H9 (cell line): ENCODE data around the gene TAF15. TPM values are rescaled to one million over a fixed set of nuclear protein-coding genes. Genes with fewer than 3 reads are reported as not detected.

Source experiments
- DNase-seq: peaks from one replicate; pipeline ENCODE4 v3.0.0-alpha.2; 2017
- H2AFZ ChIP-seq: one replicate; pipeline ENCODE4 v1.6.1; 2013; ENCODE audit warnings: mild to moderate bottlenecking, low read length, control low read depth, moderate library complexity
- H2AK5ac ChIP-seq: 2 replicates; pipeline ENCODE4 v1.6.1; 2013; ENCODE audit warnings: low read length, control low read depth, mixed read lengths; ENCODE audit not compliant: insufficient read length
- H2BK120ac ChIP-seq: one replicate; pipeline ENCODE4 v1.6.1; 2013; ENCODE audit warnings: low read depth, mild to moderate bottlenecking, low read length, control low read depth, inconsistent platforms; ENCODE audit not compliant: poor library complexity, severe bottlenecking
- H2BK12ac ChIP-seq: 2 replicates; pipeline ENCODE4 v1.6.1; 2013; ENCODE audit warnings: low read length, control low read depth, mixed read lengths, low read depth; ENCODE audit not compliant: insufficient read length
- H2BK15ac ChIP-seq: 2 replicates; pipeline ENCODE4 v1.6.1; 2013; ENCODE audit warnings: low read depth, low read length, control low read depth
- H2BK20ac ChIP-seq: one replicate; pipeline ENCODE4 v1.6.1; 2013; ENCODE audit warnings: low read depth, mild to moderate bottlenecking, low read length, control low read depth, inconsistent platforms; ENCODE audit not compliant: poor library complexity, severe bottlenecking
- H2BK5ac ChIP-seq: 2 replicates; pipeline ENCODE4 v1.6.1; 2013; ENCODE audit warnings: low read length, control low read depth, mixed read lengths; ENCODE audit not compliant: insufficient read length
- H3K14ac ChIP-seq: 2 replicates; pipeline ENCODE4 v1.6.1; 2013; ENCODE audit warnings: low read length, control low read depth; ENCODE audit not compliant: insufficient read depth
- H3K18ac ChIP-seq: 2 replicates; pipeline ENCODE4 v1.6.1; 2013; ENCODE audit warnings: low read depth, mild to moderate bottlenecking, mixed read lengths, low read length, control low read depth; ENCODE audit not compliant: insufficient read length
- H3K23ac ChIP-seq: 2 replicates; pipeline ENCODE4 v1.6.1; 2013; ENCODE audit warnings: low read length, control low read depth, mixed read lengths, low read depth; ENCODE audit not compliant: insufficient read length
- H3K23me2 ChIP-seq: 2 replicates; pipeline ENCODE4 v1.6.1; 2013; ENCODE audit warnings: low read depth, mild to moderate bottlenecking, mixed read lengths, low read length, control low read depth; ENCODE audit not compliant: insufficient read length, poor library complexity, severe bottlenecking
- H3K27ac ChIP-seq: 2 replicates; pipeline ENCODE4 v1.5.1; 2013; ENCODE audit warnings: low read length, control low read depth, mixed read lengths, low read depth; ENCODE audit not compliant: insufficient read length
- H3K27me3 ChIP-seq: 2 replicates; pipeline ENCODE4 v1.6.1; 2013; ENCODE audit warnings: low read length, control low read depth, inconsistent platforms; ENCODE audit not compliant: insufficient read depth
- H3K4ac ChIP-seq: 2 replicates; pipeline ENCODE4 v1.6.1; 2013; ENCODE audit warnings: low read depth, mild to moderate bottlenecking, control low read depth, inconsistent platforms, low read length, moderate library complexity
- H3K4me1 ChIP-seq: 2 replicates; pipeline ENCODE4 v1.6.1; 2013; ENCODE audit warnings: low read length, control low read depth, inconsistent platforms; ENCODE audit not compliant: insufficient read depth
- H3K4me2 ChIP-seq: 2 replicates; pipeline ENCODE4 v1.6.1; 2013; ENCODE audit warnings: low read length, control low read depth, mixed read lengths; ENCODE audit not compliant: insufficient read length, insufficient read depth
- H3K56ac ChIP-seq: 2 replicates; pipeline ENCODE4 v1.6.1; 2013; ENCODE audit warnings: low read depth, mild to moderate bottlenecking, mixed read lengths, low read length, control low read depth; ENCODE audit not compliant: insufficient read length
- H3K79me1 ChIP-seq: 2 replicates; pipeline ENCODE4 v1.6.1; 2013; ENCODE audit warnings: low read depth, mild to moderate bottlenecking, moderate library complexity, low read length, control low read depth, inconsistent platforms; ENCODE audit not compliant: insufficient read depth, poor library complexity, severe bottlenecking
- H3K79me2 ChIP-seq: 2 replicates; pipeline ENCODE4 v1.6.1; 2013; ENCODE audit warnings: low read length, control low read depth, inconsistent platforms; ENCODE audit not compliant: insufficient read depth
- H3K9ac ChIP-seq: 2 replicates; pipeline ENCODE4 v1.6.1; 2013; ENCODE audit warnings: low read length, control low read depth, mixed read lengths; ENCODE audit not compliant: insufficient read length; ENCODE audit errors: extremely low read depth
- H3K9me3 ChIP-seq: one replicate; pipeline ENCODE4 v1.6.1; 2013; ENCODE audit warnings: low read depth, low read length, inconsistent platforms; ENCODE audit not compliant: control insufficient read depth
- H3T11ph ChIP-seq: one replicate; pipeline ENCODE4 v1.6.1; 2013; ENCODE audit warnings: mild to moderate bottlenecking, low read length, control low read depth, inconsistent platforms
- H4K20me1 ChIP-seq: one replicate; pipeline ENCODE4 v1.6.1; 2013; ENCODE audit not compliant: control insufficient read depth, insufficient read length, insufficient read depth
- H4K5ac ChIP-seq: 2 replicates; pipeline ENCODE4 v1.6.1; 2013; ENCODE audit warnings: low read depth, mild to moderate bottlenecking, mixed read lengths, low read length, control low read depth; ENCODE audit not compliant: insufficient read length
- H4K8ac ChIP-seq: replicated peaks from 2 replicates; pipeline ENCODE4 v1.6.1; 2013; ENCODE audit warnings: low read length, control low read depth, mixed read lengths, low read depth; ENCODE audit not compliant: insufficient read length
- H4K91ac ChIP-seq: 2 replicates; pipeline ENCODE4 v1.6.1; 2013; ENCODE audit warnings: low read depth, mild to moderate bottlenecking, moderate library complexity, mixed read lengths, low read length, control low read depth; ENCODE audit not compliant: insufficient read length
- H3K27ac Mint-ChIP-seq, 3 experiments: 2 replicates in 2 of 3; 3 replicates in 1 of 3; pipeline ENCODE4 v1.8.0; 2020 to 2021; ENCODE audit warnings: mixed read lengths in 3 of 3, mild to moderate bottlenecking in 1 of 3, moderate library complexity in 1 of 3
- H3K27me3 Mint-ChIP-seq: 2 replicates; pipeline ENCODE4 v1.8.0; 2021; ENCODE audit warnings: low read depth, mild to moderate bottlenecking, moderate library complexity, mixed read lengths
- H3K36me3 Mint-ChIP-seq, 3 experiments: 2 replicates in 2 of 3; 3 replicates in 1 of 3; pipeline ENCODE4 v1.8.0; 2020 to 2021; ENCODE audit warnings: low read depth in 3 of 3, mixed read lengths in 3 of 3; ENCODE audit not compliant: insufficient read depth in 1 of 3
- H3K4me1 Mint-ChIP-seq, 2 experiments: 2 replicates each; pipeline ENCODE4 v1.8.0; 2020; ENCODE audit warnings: mixed read lengths in 2 of 2
- H3K4me3 Mint-ChIP-seq, 2 experiments: 2 replicates in 1 of 2; 3 replicates in 1 of 2; pipeline ENCODE4 v1.8.0; 2020 to 2021; ENCODE audit warnings: mild to moderate bottlenecking in 2 of 2, mixed read lengths in 2 of 2, moderate library complexity in 1 of 2
- H3K9me3 Mint-ChIP-seq, 2 experiments: 2 replicates in 1 of 2; 3 replicates in 1 of 2; pipeline ENCODE4 v1.8.0; 2020; ENCODE audit warnings: mild to moderate bottlenecking in 2 of 2, mixed read lengths in 2 of 2, moderate library complexity in 1 of 2
- WGBS: extraction: QIAGEN DNeasy Blood & Tissue Kit; methylation state at CpG from one replicate; pipeline ENCODE4 v1.1.7; 2013; ENCODE audit warnings: missing lambda C conversion rate, low lambda C conversion rate, mixed read lengths; ENCODE audit not compliant: insufficient read length; ENCODE audit errors: extremely low coverage; 5-methylcytosine and 5-hydroxymethylcytosine counted together
- total RNA-seq: library from RNA; stranded (reverse); gene quantifications from 2 replicates; pipeline ENCODE4 v1.2.1, GENCODE V29; 2021
- TF ChIP-seq, protein P1 (sequence below): fragments of 200-600 bp; sonication (generic); conservative IDR thresholded peaks from 3 replicates; pipeline ENCODE4 v1.8.0; 2021; ENCODE audit warnings: antibody characterized with exemption, mild to moderate bottlenecking

The TAF15 gene
- total RNA-seq, 1 experiment from 2014 or later = 304 TPM

DNA sequence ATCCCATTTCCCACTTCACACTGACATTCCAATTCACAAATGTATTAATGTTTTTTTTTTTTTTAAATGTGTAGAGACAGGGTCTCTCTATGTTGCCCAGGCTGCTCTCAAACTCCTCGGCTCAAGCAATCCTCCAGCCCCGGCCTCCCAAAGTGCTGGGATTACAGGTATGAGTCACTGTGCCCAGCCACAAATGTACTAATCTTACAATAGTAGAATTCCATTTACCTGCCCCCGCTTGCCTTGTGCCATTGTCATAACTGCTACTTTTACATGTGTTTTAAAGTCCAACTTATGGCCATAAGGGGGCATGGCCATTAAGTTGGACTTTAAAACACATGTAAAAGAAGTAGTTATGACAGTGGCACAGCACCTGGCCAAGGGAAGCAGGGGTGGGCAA, 18.4 kb upstream of the TAF15 start:
- Mint-ChIP-seq H3K27me3 (peaks cover 81% of the 10 kb centered on the region), H3K9me3 (no peaks in the 10 kb centered on the region), H3K36me3 (no peaks in the 10 kb centered on the region), H3K4me1 (peaks cover 6 to 25% of the 10 kb centered on the region in 2 experiments), H3K27ac (no peak overlapping the region), H3K4me3 (no peak overlapping the region)
- H2BK15ac ChIP-seq = no peak overlapping the region
- no peak overlapping the region for H3K4me2 ChIP-seq
- H3K9ac ChIP-seq = no peak overlapping the region
- no peak for DNase-seq
- H3K14ac ChIP-seq = no peak overlapping the region
- no peak overlapping the region for H3K27ac ChIP-seq
- no peak overlapping the region for H2BK5ac ChIP-seq
- no peak overlapping the region for H4K8ac ChIP-seq
- no peak overlapping the region for H4K91ac ChIP-seq
- H3K23ac ChIP-seq = no peak overlapping the region
- no peak overlapping the region for H3K56ac ChIP-seq
- no peaks in the 10 kb centered on the region for H3K79me1 ChIP-seq
- no peaks in the 10 kb centered on the region for H3K79me2 ChIP-seq
- H3K9me3 ChIP-seq = no peaks in the 10 kb centered on the region
- H3K18ac ChIP-seq = no peak overlapping the region
- TF ChIP-seq, protein P1, sequence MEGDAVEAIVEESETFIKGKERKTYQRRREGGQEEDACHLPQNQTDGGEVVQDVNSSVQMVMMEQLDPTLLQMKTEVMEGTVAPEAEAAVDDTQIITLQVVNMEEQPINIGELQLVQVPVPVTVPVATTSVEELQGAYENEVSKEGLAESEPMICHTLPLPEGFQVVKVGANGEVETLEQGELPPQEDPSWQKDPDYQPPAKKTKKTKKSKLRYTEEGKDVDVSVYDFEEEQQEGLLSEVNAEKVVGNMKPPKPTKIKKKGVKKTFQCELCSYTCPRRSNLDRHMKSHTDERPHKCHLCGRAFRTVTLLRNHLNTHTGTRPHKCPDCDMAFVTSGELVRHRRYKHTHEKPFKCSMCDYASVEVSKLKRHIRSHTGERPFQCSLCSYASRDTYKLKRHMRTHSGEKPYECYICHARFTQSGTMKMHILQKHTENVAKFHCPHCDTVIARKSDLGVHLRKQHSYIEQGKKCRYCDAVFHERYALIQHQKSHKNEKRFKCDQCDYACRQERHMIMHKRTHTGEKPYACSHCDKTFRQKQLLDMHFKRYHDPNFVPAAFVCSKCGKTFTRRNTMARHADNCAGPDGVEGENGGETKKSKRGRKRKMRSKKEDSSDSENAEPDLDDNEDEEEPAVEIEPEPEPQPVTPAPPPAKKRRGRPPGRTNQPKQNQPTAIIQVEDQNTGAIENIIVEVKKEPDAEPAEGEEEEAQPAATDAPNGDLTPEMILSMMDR = no peak
- no peak overlapping the region for H4K5ac ChIP-seq
- H2AK5ac ChIP-seq = no peak overlapping the region
- WGBS = no CpG with 5 or more reads among the region's 3 CpGs
- H3K4ac ChIP-seq = no peak overlapping the region
- H2BK120ac ChIP-seq = no peak overlapping the region
- 0 out of 2 replicates have a peak, but pooled peaks cover 2% of the 10 kb centered on the region for H3K4me1 ChIP-seq
- no peak overlapping the region for H3T11ph ChIP-seq
- H3K23me2 ChIP-seq = peaks cover 6% of the 10 kb centered on the region
- H3K27me3 ChIP-seq = peaks cover 18% of the 10 kb centered on the region
- no peaks in the 10 kb centered on the region for H4K20me1 ChIP-seq
- H2BK20ac ChIP-seq = no peak overlapping the region
- no peak overlapping the region for H2AFZ ChIP-seq
- H2BK12ac ChIP-seq = no peak overlapping the region
